ENCODE results near the gene FGF1.

FGF1 gene

GRCh38 chr5:142572006-142572405 lies 113.9 kb downstream of the FGF1 start:
- H3K27ac ChIP-seq (ENCODE audit: low read depth, low read length): no peak overlapping the region
- H3K9ac ChIP-seq (ENCODE audit: low read length): no peak overlapping the region
- no peaks in the 10 kb centered on the region for H3K9me3 ChIP-seq (ENCODE audit: control insufficient read depth, insufficient read depth, low read depth, low read length)
- H3K4me3 ChIP-seq (ENCODE audit: low read depth, low read length): no peak overlapping the region
- peaks cover 18% of the 10 kb centered on the region; the same call in 1 of the 2 replicates for H3K4me1 ChIP-seq (ENCODE audit: control insufficient read depth, insufficient read depth, low read length)
- H3K36me3 ChIP-seq (ENCODE audit: control insufficient read depth, insufficient read depth, low read length): no peaks in the 10 kb centered on the region
- H3K27me3 ChIP-seq (ENCODE audit: control insufficient read depth, insufficient read depth, low read length): no peaks in the 10 kb centered on the region

GRCh38 chr5:142571371-142571770 lies 114.5 kb downstream of the FGF1 start:
- Histone ChIP-seq H3K9me3 (ENCODE audit: control insufficient read depth, insufficient read depth, low read depth, low read length) (no peaks in the 10 kb centered on the region), H3K27ac (ENCODE audit: low read depth, low read length) (no peak overlapping the region; the same call in 1 of the 2 replicates), H3K36me3 (ENCODE audit: control insufficient read depth, insufficient read depth, low read length) (no peaks in the 10 kb centered on the region), H3K4me3 (ENCODE audit: low read depth, low read length) (no peak overlapping the region), H3K4me1 (ENCODE audit: control insufficient read depth, insufficient read depth, low read length) (peaks cover 15% of the 10 kb centered on the region; the same call in 1 of the 2 replicates), H3K27me3 (ENCODE audit: control insufficient read depth, insufficient read depth, low read length) (no peaks in the 10 kb centered on the region), H3K9ac (ENCODE audit: low read length) (no peak overlapping the region)

- no peak overlapping the region for H3K27ac ChIP-seq (ENCODE audit: low read depth, low read length)
- peaks cover 14% of the 10 kb centered on the region; the same call in 1 of the 2 replicates for H3K4me1 ChIP-seq (ENCODE audit: control insufficient read depth, insufficient read depth, low read length)
- H3K36me3 ChIP-seq (ENCODE audit: control insufficient read depth, insufficient read depth, low read length): no peaks in the 10 kb centered on the region
- H3K4me3 ChIP-seq (ENCODE audit: low read depth, low read length): no peak overlapping the region
- H3K9me3 ChIP-seq (ENCODE audit: control insufficient read depth, insufficient read depth, low read depth, low read length): no peaks in the 10 kb centered on the region
- no peak overlapping the region for H3K9ac ChIP-seq (ENCODE audit: low read length)
- no peaks in the 10 kb centered on the region for H3K27me3 ChIP-seq (ENCODE audit: control insufficient read depth, insufficient read depth, low read length)
These were observed 116.0 kb downstream of the FGF1 start for GRCh38 chr5:142569905-142570304.

GRCh38 chr5:142568996-142569335 lies 116.9 kb downstream of the FGF1 start:
- H3K27me3 ChIP-seq (ENCODE audit: control insufficient read depth, insufficient read depth, low read length): no peaks in the 10 kb centered on the region
- H3K4me1 ChIP-seq (ENCODE audit: control insufficient read depth, insufficient read depth, low read length): peaks cover 14% of the 10 kb centered on the region; the same call in 1 of the 2 replicates
- no peaks in the 10 kb centered on the region for H3K36me3 ChIP-seq (ENCODE audit: control insufficient read depth, insufficient read depth, low read length)

GRCh38 chr5:142568283-142568995 lies 117.5 kb downstream of the FGF1 start:
- Histone ChIP-seq H3K27ac (ENCODE audit: low read depth, low read length) (no peak overlapping the region), H3K36me3 (ENCODE audit: control insufficient read depth, insufficient read depth, low read length) (no peaks in the 10 kb centered on the region), H3K9me3 (ENCODE audit: control insufficient read depth, insufficient read depth, low read depth, low read length) (no peaks in the 10 kb centered on the region; the same call in 1 of the 2 replicates), H3K27me3 (ENCODE audit: control insufficient read depth, insufficient read depth, low read length) (no peaks in the 10 kb centered on the region), H3K4me1 (ENCODE audit: control insufficient read depth, insufficient read depth, low read length) (peaks cover 14% of the 10 kb centered on the region; the same call in 1 of the 2 replicates), H3K9ac (ENCODE audit: low read length) (no peak overlapping the region), H3K4me3 (ENCODE audit: low read depth, low read length) (no peak overlapping the region)

More at GRCh38 chr5:142568996-142569335, 116.9 kb downstream of the FGF1 start:
- no peaks in the 10 kb centered on the region; the same call in 1 of the 2 replicates for H3K9me3 ChIP-seq (ENCODE audit: control insufficient read depth, insufficient read depth, low read depth, low read length)
- H3K4me3 ChIP-seq (ENCODE audit: low read depth, low read length): no peak overlapping the region
- no peak overlapping the region for H3K27ac ChIP-seq (ENCODE audit: low read depth, low read length)
- no peak overlapping the region for H3K9ac ChIP-seq (ENCODE audit: low read length)

GRCh38 chr5:142561486-142562097 lies 124.3 kb downstream of the FGF1 start:
- Histone ChIP-seq H3K9ac (ENCODE audit: low read length) (no peak overlapping the region), H3K9me3 (ENCODE audit: control insufficient read depth, insufficient read depth, low read depth, low read length) (no peaks in the 10 kb centered on the region; the same call in 1 of the 2 replicates), H3K27ac (ENCODE audit: low read depth, low read length) (no peak overlapping the region), H3K4me3 (ENCODE audit: low read depth, low read length) (no peak overlapping the region), H3K4me1 (ENCODE audit: control insufficient read depth, insufficient read depth, low read length) (no peaks in the 10 kb centered on the region; the same call in 1 of the 2 replicates), H3K36me3 (ENCODE audit: control insufficient read depth, insufficient read depth, low read length) (no peaks in the 10 kb centered on the region), H3K27me3 (ENCODE audit: control insufficient read depth, insufficient read depth, low read length) (no peaks in the 10 kb centered on the region)

GRCh38 chr5:142561029-142561428 lies 124.9 kb downstream of the FGF1 start:
- no peaks in the 10 kb centered on the region for H3K36me3 ChIP-seq (ENCODE audit: control insufficient read depth, insufficient read depth, low read length)
- no peak overlapping the region for H3K4me3 ChIP-seq (ENCODE audit: low read depth, low read length)
- H3K9ac ChIP-seq (ENCODE audit: low read length): no peak overlapping the region
- no peaks in the 10 kb centered on the region for H3K4me1 ChIP-seq (ENCODE audit: control insufficient read depth, insufficient read depth, low read length)
- H3K9me3 ChIP-seq (ENCODE audit: control insufficient read depth, insufficient read depth, low read depth, low read length): no peaks in the 10 kb centered on the region; the same call in 1 of the 2 replicates
- no peaks in the 10 kb centered on the region for H3K27me3 ChIP-seq (ENCODE audit: control insufficient read depth, insufficient read depth, low read length)
- no peak overlapping the region for H3K27ac ChIP-seq (ENCODE audit: low read depth, low read length)

- Histone ChIP-seq H3K4me3 (ENCODE audit: low read depth, low read length) (peak overlapping the region; percentile 26; the same call in 1 of the 2 replicates), H3K4me1 (ENCODE audit: control insufficient read depth, insufficient read depth, low read length) (peaks cover 48% of the 10 kb centered on the region), H3K9ac (ENCODE audit: low read length) (no peak overlapping the region)
These were observed 133.8 kb downstream of the FGF1 start for GRCh38 chr5:142552107-142552506.

GRCh38 chr5:142551338-142552067 lies 134.4 kb downstream of the FGF1 start:
- no peaks in the 10 kb centered on the region for H3K27me3 ChIP-seq (ENCODE audit: control insufficient read depth, insufficient read depth, low read length)
- peak overlapping the region; percentile 79 for H3K9ac ChIP-seq (ENCODE audit: low read length)
- peak overlapping the region; percentile 79 for H3K27ac ChIP-seq (ENCODE audit: low read depth, low read length)
- H3K4me1 ChIP-seq (ENCODE audit: control insufficient read depth, insufficient read depth, low read length): peaks cover 48% of the 10 kb centered on the region
- H3K36me3 ChIP-seq (ENCODE audit: control insufficient read depth, insufficient read depth, low read length): no peaks in the 10 kb centered on the region
- H3K4me3 ChIP-seq (ENCODE audit: low read depth, low read length): peak overlapping the region; percentile 50
- H3K9me3 ChIP-seq (ENCODE audit: control insufficient read depth, insufficient read depth, low read depth, low read length): no peaks in the 10 kb centered on the region; the same call in 1 of the 2 replicates

More at GRCh38 chr5:142552107-142552506, 133.8 kb downstream of the FGF1 start:
- Histone ChIP-seq H3K27me3 (ENCODE audit: control insufficient read depth, insufficient read depth, low read length) (no peaks in the 10 kb centered on the region), H3K27ac (ENCODE audit: low read depth, low read length) (no peak overlapping the region; the same call in 1 of the 2 replicates), H3K9me3 (ENCODE audit: control insufficient read depth, insufficient read depth, low read depth, low read length) (no peaks in the 10 kb centered on the region; the same call in 1 of the 2 replicates), H3K36me3 (ENCODE audit: control insufficient read depth, insufficient read depth, low read length) (no peaks in the 10 kb centered on the region)

GRCh38 chr5:142550471-142550870 lies 135.4 kb downstream of the FGF1 start:
- Histone ChIP-seq H3K4me3 (ENCODE audit: low read depth, low read length) (no peak overlapping the region), H3K36me3 (ENCODE audit: control insufficient read depth, insufficient read depth, low read length) (no peaks in the 10 kb centered on the region), H3K27me3 (ENCODE audit: control insufficient read depth, insufficient read depth, low read length) (no peaks in the 10 kb centered on the region), H3K9me3 (ENCODE audit: control insufficient read depth, insufficient read depth, low read depth, low read length) (no peaks in the 10 kb centered on the region; the same call in 1 of the 2 replicates), H3K9ac (ENCODE audit: low read length) (peak overlapping the region; percentile 79), H3K27ac (ENCODE audit: low read depth, low read length) (peak overlapping the region; percentile 79; the same call in 1 of the 2 replicates), H3K4me1 (ENCODE audit: control insufficient read depth, insufficient read depth, low read length) (peaks cover 51% of the 10 kb centered on the region)
